ENCODE data around the gene ETDA.

- no peak for TF ChIP-seq POLR2AphosphoS2 (conservative IDR thresholded peaks at IDR 0.05; ENCODE audit: low read length)
- no peak for TF ChIP-seq BCL3 (IDR thresholded peaks at IDR 0.05)
- TF ChIP-seq RAD21 (conservative IDR thresholded peaks at IDR 0.05 in 1 of 2, IDR thresholded peaks at IDR 0.05 in 1 of 2) = no peak
- TF ChIP-seq CTCF (IDR thresholded peaks at IDR 0.05) = no peak
- no peak for TF ChIP-seq KDM5A (IDR thresholded peaks at IDR 0.05)
- TF ChIP-seq MAX (IDR thresholded peaks at IDR 0.05) = no peak
- TF ChIP-seq RFX5 (IDR thresholded peaks at IDR 0.05) = no peak
- TF ChIP-seq POLR2A (IDR thresholded peaks at IDR 0.05; ENCODE audit: low read length) = no peak
- no peak for TF ChIP-seq EHMT2 (IDR thresholded peaks at IDR 0.05; ENCODE audit: low read depth)
Measured at GRCh38 chrX:135287266-135287823, 35.5 kb downstream of the ETDA start.

All from A549 (cell line).